H9 (cell line): ENCODE results near the gene ATP2C1. TPM values are rescaled to one million over a fixed set of nuclear protein-coding genes. Genes with fewer than 3 reads are reported as not detected.

ENCODE experiments used
- DNase-seq: peaks from one replicate; pipeline ENCODE4 v3.0.0-alpha.2; 2017
- H2AFZ ChIP-seq: one replicate; pipeline ENCODE4 v1.6.1; 2013; ENCODE audit warnings: mild to moderate bottlenecking, low read length, control low read depth, moderate library complexity
- H2AK5ac ChIP-seq: 2 replicates; pipeline ENCODE4 v1.6.1; 2013; ENCODE audit warnings: low read length, control low read depth, mixed read lengths; ENCODE audit not compliant: insufficient read length
- H2BK120ac ChIP-seq: one replicate; pipeline ENCODE4 v1.6.1; 2013; ENCODE audit warnings: low read depth, mild to moderate bottlenecking, low read length, control low read depth, inconsistent platforms; ENCODE audit not compliant: poor library complexity, severe bottlenecking
- H2BK12ac ChIP-seq: 2 replicates; pipeline ENCODE4 v1.6.1; 2013; ENCODE audit warnings: low read length, control low read depth, mixed read lengths, low read depth; ENCODE audit not compliant: insufficient read length
- H2BK15ac ChIP-seq: 2 replicates; pipeline ENCODE4 v1.6.1; 2013; ENCODE audit warnings: low read depth, low read length, control low read depth
- H2BK20ac ChIP-seq: one replicate; pipeline ENCODE4 v1.6.1; 2013; ENCODE audit warnings: low read depth, mild to moderate bottlenecking, low read length, control low read depth, inconsistent platforms; ENCODE audit not compliant: poor library complexity, severe bottlenecking
- H2BK5ac ChIP-seq: 2 replicates; pipeline ENCODE4 v1.6.1; 2013; ENCODE audit warnings: low read length, control low read depth, mixed read lengths; ENCODE audit not compliant: insufficient read length
- H3K14ac ChIP-seq: 2 replicates; pipeline ENCODE4 v1.6.1; 2013; ENCODE audit warnings: low read length, control low read depth; ENCODE audit not compliant: insufficient read depth
- H3K18ac ChIP-seq: 2 replicates; pipeline ENCODE4 v1.6.1; 2013; ENCODE audit warnings: low read depth, mild to moderate bottlenecking, mixed read lengths, low read length, control low read depth; ENCODE audit not compliant: insufficient read length
- H3K23ac ChIP-seq: 2 replicates; pipeline ENCODE4 v1.6.1; 2013; ENCODE audit warnings: low read length, control low read depth, mixed read lengths, low read depth; ENCODE audit not compliant: insufficient read length
- H3K23me2 ChIP-seq: 2 replicates; pipeline ENCODE4 v1.6.1; 2013; ENCODE audit warnings: low read depth, mild to moderate bottlenecking, mixed read lengths, low read length, control low read depth; ENCODE audit not compliant: insufficient read length, poor library complexity, severe bottlenecking
- H3K27ac ChIP-seq: 2 replicates; pipeline ENCODE4 v1.5.1; 2013; ENCODE audit warnings: low read length, control low read depth, mixed read lengths, low read depth; ENCODE audit not compliant: insufficient read length
- H3K27me3 ChIP-seq: 2 replicates; pipeline ENCODE4 v1.6.1; 2013; ENCODE audit warnings: low read length, control low read depth, inconsistent platforms; ENCODE audit not compliant: insufficient read depth
- H3K4ac ChIP-seq: 2 replicates; pipeline ENCODE4 v1.6.1; 2013; ENCODE audit warnings: low read depth, mild to moderate bottlenecking, control low read depth, inconsistent platforms, low read length, moderate library complexity
- H3K4me1 ChIP-seq: 2 replicates; pipeline ENCODE4 v1.6.1; 2013; ENCODE audit warnings: low read length, control low read depth, inconsistent platforms; ENCODE audit not compliant: insufficient read depth
- H3K4me2 ChIP-seq: 2 replicates; pipeline ENCODE4 v1.6.1; 2013; ENCODE audit warnings: low read length, control low read depth, mixed read lengths; ENCODE audit not compliant: insufficient read length, insufficient read depth
- H3K56ac ChIP-seq: 2 replicates; pipeline ENCODE4 v1.6.1; 2013; ENCODE audit warnings: low read depth, mild to moderate bottlenecking, mixed read lengths, low read length, control low read depth; ENCODE audit not compliant: insufficient read length
- H3K79me1 ChIP-seq: 2 replicates; pipeline ENCODE4 v1.6.1; 2013; ENCODE audit warnings: low read depth, mild to moderate bottlenecking, moderate library complexity, low read length, control low read depth, inconsistent platforms; ENCODE audit not compliant: insufficient read depth, poor library complexity, severe bottlenecking
- H3K79me2 ChIP-seq: 2 replicates; pipeline ENCODE4 v1.6.1; 2013; ENCODE audit warnings: low read length, control low read depth, inconsistent platforms; ENCODE audit not compliant: insufficient read depth
- H3K9ac ChIP-seq: 2 replicates; pipeline ENCODE4 v1.6.1; 2013; ENCODE audit warnings: low read length, control low read depth, mixed read lengths; ENCODE audit not compliant: insufficient read length; ENCODE audit errors: extremely low read depth
- H3K9me3 ChIP-seq: one replicate; pipeline ENCODE4 v1.6.1; 2013; ENCODE audit warnings: low read depth, low read length, inconsistent platforms; ENCODE audit not compliant: control insufficient read depth
- H3T11ph ChIP-seq: one replicate; pipeline ENCODE4 v1.6.1; 2013; ENCODE audit warnings: mild to moderate bottlenecking, low read length, control low read depth, inconsistent platforms
- H4K20me1 ChIP-seq: one replicate; pipeline ENCODE4 v1.6.1; 2013; ENCODE audit not compliant: control insufficient read depth, insufficient read length, insufficient read depth
- H4K5ac ChIP-seq: 2 replicates; pipeline ENCODE4 v1.6.1; 2013; ENCODE audit warnings: low read depth, mild to moderate bottlenecking, mixed read lengths, low read length, control low read depth; ENCODE audit not compliant: insufficient read length
- H4K8ac ChIP-seq: replicated peaks from 2 replicates; pipeline ENCODE4 v1.6.1; 2013; ENCODE audit warnings: low read length, control low read depth, mixed read lengths, low read depth; ENCODE audit not compliant: insufficient read length
- H4K91ac ChIP-seq: 2 replicates; pipeline ENCODE4 v1.6.1; 2013; ENCODE audit warnings: low read depth, mild to moderate bottlenecking, moderate library complexity, mixed read lengths, low read length, control low read depth; ENCODE audit not compliant: insufficient read length
- H3K27ac Mint-ChIP-seq, 3 experiments: 2 replicates in 2 of 3; 3 replicates in 1 of 3; pipeline ENCODE4 v1.8.0; 2020 to 2021; ENCODE audit warnings: mixed read lengths in 3 of 3, mild to moderate bottlenecking in 1 of 3, moderate library complexity in 1 of 3
- H3K27me3 Mint-ChIP-seq: 2 replicates; pipeline ENCODE4 v1.8.0; 2021; ENCODE audit warnings: low read depth, mild to moderate bottlenecking, moderate library complexity, mixed read lengths
- H3K36me3 Mint-ChIP-seq, 3 experiments: 2 replicates in 2 of 3; 3 replicates in 1 of 3; pipeline ENCODE4 v1.8.0; 2020 to 2021; ENCODE audit warnings: low read depth in 3 of 3, mixed read lengths in 3 of 3; ENCODE audit not compliant: insufficient read depth in 1 of 3
- H3K4me1 Mint-ChIP-seq, 2 experiments: 2 replicates each; pipeline ENCODE4 v1.8.0; 2020; ENCODE audit warnings: mixed read lengths in 2 of 2
- H3K4me3 Mint-ChIP-seq, 2 experiments: 2 replicates in 1 of 2; 3 replicates in 1 of 2; pipeline ENCODE4 v1.8.0; 2020 to 2021; ENCODE audit warnings: mild to moderate bottlenecking in 2 of 2, mixed read lengths in 2 of 2, moderate library complexity in 1 of 2
- H3K9me3 Mint-ChIP-seq, 2 experiments: 2 replicates in 1 of 2; 3 replicates in 1 of 2; pipeline ENCODE4 v1.8.0; 2020; ENCODE audit warnings: mild to moderate bottlenecking in 2 of 2, mixed read lengths in 2 of 2, moderate library complexity in 1 of 2
- total RNA-seq: library from RNA; stranded (reverse); gene quantifications from 2 replicates; pipeline ENCODE4 v1.2.1, GENCODE V29; 2021
- TF ChIP-seq, protein P1 (sequence below): fragments of 200-600 bp; sonication (generic); conservative IDR thresholded peaks from 3 replicates; pipeline ENCODE4 v1.8.0; 2021; ENCODE audit warnings: antibody characterized with exemption, mild to moderate bottlenecking

Gene ATP2C1
- total RNA-seq, 1 experiment from 2014 or later: 65.5 TPM

DNA sequence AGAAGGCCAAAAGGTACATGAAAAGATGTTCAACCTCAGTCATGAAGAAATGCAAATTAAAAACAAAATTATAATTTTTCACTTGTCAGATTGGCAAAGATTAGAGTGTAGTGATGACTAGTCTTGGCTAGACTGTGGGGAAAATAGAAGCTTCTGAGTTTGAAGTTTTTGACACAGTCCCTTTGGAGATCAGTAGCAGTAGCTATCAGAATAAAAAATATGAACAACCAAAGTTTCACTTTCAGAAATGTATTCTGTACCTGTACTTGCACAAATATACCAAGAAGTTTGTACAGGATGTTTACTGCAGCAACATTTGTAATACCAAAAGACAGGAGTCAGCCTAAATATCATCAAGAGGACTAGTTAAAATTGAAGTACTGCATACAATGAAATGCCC is 14.1 kb downstream of the ATP2C1 start:
- DNase-seq: no peak
- Histone ChIP-seq H3K9me3 (no peaks in the 10 kb centered on the region), H2BK120ac (no peak overlapping the region), H3K9ac (no peak overlapping the region), H3K27me3 (no peaks in the 10 kb centered on the region), H4K91ac (no peak overlapping the region), H3K23me2 (no peaks in the 10 kb centered on the region), H3K27ac (no peak overlapping the region), H2BK12ac (no peak overlapping the region), H3T11ph (no peak overlapping the region), H3K4me2 (no peak overlapping the region), H2BK5ac (no peak overlapping the region), H3K23ac (no peak overlapping the region), H3K79me1 (no peaks in the 10 kb centered on the region), H3K18ac (no peak overlapping the region), H4K5ac (no peak overlapping the region), H3K56ac (no peak overlapping the region), H4K20me1 (no peaks in the 10 kb centered on the region), H4K8ac (no peak overlapping the region), H2AFZ (no peak overlapping the region), H2AK5ac (no peak overlapping the region), H3K4ac (no peak overlapping the region), H3K4me1 (no peaks in the 10 kb centered on the region), H2BK15ac (no peak overlapping the region), H3K14ac (no peak overlapping the region), H2BK20ac (no peak overlapping the region), H3K79me2 (peaks cover 6% of the 10 kb centered on the region; the same call in 1 of the 2 replicates)
- Mint-ChIP-seq H3K27me3 (no peaks in the 10 kb centered on the region), H3K4me3 (no peak overlapping the region), H3K36me3 (peaks cover 3 to 4% (median 3%) of the 10 kb centered on the region in 3 experiments; a peak in 5 of 7 replicates), H3K4me1 (peaks cover 0 to 2% of the 10 kb centered on the region in 2 experiments; a peak in 1 of 4 replicates), H3K9me3 (peaks cover 0 to 3% of the 10 kb centered on the region in 2 experiments; a peak in 2 of 5 replicates), H3K27ac (no peak overlapping the region)
- TF ChIP-seq, protein P1, sequence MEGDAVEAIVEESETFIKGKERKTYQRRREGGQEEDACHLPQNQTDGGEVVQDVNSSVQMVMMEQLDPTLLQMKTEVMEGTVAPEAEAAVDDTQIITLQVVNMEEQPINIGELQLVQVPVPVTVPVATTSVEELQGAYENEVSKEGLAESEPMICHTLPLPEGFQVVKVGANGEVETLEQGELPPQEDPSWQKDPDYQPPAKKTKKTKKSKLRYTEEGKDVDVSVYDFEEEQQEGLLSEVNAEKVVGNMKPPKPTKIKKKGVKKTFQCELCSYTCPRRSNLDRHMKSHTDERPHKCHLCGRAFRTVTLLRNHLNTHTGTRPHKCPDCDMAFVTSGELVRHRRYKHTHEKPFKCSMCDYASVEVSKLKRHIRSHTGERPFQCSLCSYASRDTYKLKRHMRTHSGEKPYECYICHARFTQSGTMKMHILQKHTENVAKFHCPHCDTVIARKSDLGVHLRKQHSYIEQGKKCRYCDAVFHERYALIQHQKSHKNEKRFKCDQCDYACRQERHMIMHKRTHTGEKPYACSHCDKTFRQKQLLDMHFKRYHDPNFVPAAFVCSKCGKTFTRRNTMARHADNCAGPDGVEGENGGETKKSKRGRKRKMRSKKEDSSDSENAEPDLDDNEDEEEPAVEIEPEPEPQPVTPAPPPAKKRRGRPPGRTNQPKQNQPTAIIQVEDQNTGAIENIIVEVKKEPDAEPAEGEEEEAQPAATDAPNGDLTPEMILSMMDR: no peak
